ENCODE results near the gene PLEKHG5.

GRCh38 chr1:6460301-6461050 lies 31.0 kb downstream of the PLEKHG5 start:
- TF ChIP-seq CTCF (IDR thresholded peaks at IDR 0.05) (no peak), ZFX (IDR thresholded peaks at IDR 0.05; ENCODE audit: borderline replicate concordance) (no peak)
